HL-60 (cell line): ENCODE data around the gene LCNL1.

ENCODE experiments used
- CTCF ChIP-seq: IDR thresholded peaks from one replicate; pipeline ENCODE4 v1.5.1; 2011; ENCODE audit warnings: low read length, control low read depth, inconsistent platforms; ENCODE audit not compliant: insufficient read depth
- GABPA ChIP-seq: IDR thresholded peaks from 2 replicates; pipeline ENCODE4 v1.6.1; 2012; ENCODE audit warnings: low read depth
- POLR2AphosphoS5 ChIP-seq: IDR thresholded peaks from 2 replicates; pipeline ENCODE4 v1.6.1; 2012; ENCODE audit warnings: low read depth

DNA sequence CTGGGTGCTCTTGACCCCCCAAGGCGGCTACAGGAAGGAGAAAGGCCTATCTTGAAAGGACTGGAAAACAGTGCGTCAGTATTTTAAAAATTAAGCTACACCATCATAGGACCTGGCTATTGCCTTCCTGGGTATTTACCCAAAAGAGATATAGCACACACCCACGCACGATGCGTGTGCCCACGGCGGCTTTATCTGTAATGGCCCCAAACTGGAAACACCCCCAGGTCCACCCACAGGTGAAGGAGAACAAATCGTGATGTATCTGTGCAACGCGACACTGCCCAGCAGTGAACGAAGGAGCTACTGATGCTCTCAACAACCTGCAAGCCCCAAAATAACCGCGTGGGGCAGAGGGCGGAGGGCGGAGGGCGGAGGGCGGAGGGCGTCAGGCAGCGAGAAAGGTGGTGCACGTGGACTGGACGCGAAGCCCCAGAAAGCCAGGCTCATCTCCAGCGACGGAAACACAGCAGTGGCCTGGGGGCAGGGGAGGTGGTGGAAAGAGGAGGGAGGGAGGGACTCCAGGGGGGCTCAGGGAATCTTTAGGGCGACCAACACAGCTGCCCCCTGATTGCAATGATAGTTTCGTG, 17.9 kb upstream of the LCNL1 start:
- TF ChIP-seq CTCF = no peak
- TF ChIP-seq POLR2AphosphoS5 = no peak
- TF ChIP-seq GABPA = no peak
